Bone marrow (tissue), 2 donors: ENCODE data around the gene EFNA2.

ENCODE experiments used
- DNase-seq, 2 donors: peaks; one replicate each; lab custom pipeline; 2025; lab: John Stamatoyannopoulos, UW

EFNA2 gene

GRCh38 chr19:1272423-1273262, 13.0 kb upstream of the EFNA2 start:
- no peak for DNase-seq

- DNase-seq, result no peak
Observed at GRCh38 chr19:1273263-1274041, 12.2 kb upstream of the EFNA2 start.

- DNase-seq, result no peak
Observed at GRCh38 chr19:1274081-1274851, 11.4 kb upstream of the EFNA2 start.

GRCh38 chr19:1274852-1275259, 10.8 kb upstream of the EFNA2 start:
- no peak for DNase-seq

GRCh38 chr19:1275260-1275975, 10.3 kb upstream of the EFNA2 start, which contains the start of gene FAM174C:
Gene FAM174C (plus strand): TSS chr19:1275530. CDS start chr19:1275550, 20 bp downstream.
- peak; percentile 83 to 85 for DNase-seq

GRCh38 chr19:1275976-1276627, 9.6 kb upstream of the EFNA2 start:
- DNase-seq, result no peak

- no peak for DNase-seq
Observed at GRCh38 chr19:1276628-1277022, 9.0 kb upstream of the EFNA2 start.

GRCh38 chr19:1277061-1277460, 8.6 kb upstream of the EFNA2 start:
- DNase-seq, result no peak

- DNase-seq, result no peak
Observed at GRCh38 chr19:1278074-1278473, 7.6 kb upstream of the EFNA2 start.

- no peak for DNase-seq
Observed at GRCh38 chr19:1278713-1279660, 6.7 kb upstream of the EFNA2 start.

GRCh38 chr19:1279782-1280341, 5.8 kb upstream of the EFNA2 start:
- peak; percentile 67 to 71 for DNase-seq

GRCh38 chr19:1280636-1281568, 4.8 kb upstream of the EFNA2 start:
- DNase-seq, result no peak

GRCh38 chr19:1281569-1282287, 3.9 kb upstream of the EFNA2 start:
- DNase-seq, result no peak

GRCh38 chr19:1282588-1283206, 3.0 kb upstream of the EFNA2 start:
- no peak for DNase-seq

GRCh38 chr19:1283207-1283916, 2.3 kb upstream of the EFNA2 start:
- DNase-seq, result no peak

- no peak for DNase-seq
Observed at GRCh38 chr19:1283917-1284292, 1.8 kb upstream of the EFNA2 start.
